Measurements from ENCODE around the gene HSPG2. TPM values are rescaled to one million over a fixed set of nuclear protein-coding genes. Genes with fewer than 3 reads are reported as not detected.

Gene HSPG2
- total RNA-seq, 2 experiments from 2014 or later, result 3.2 to 3.8 TPM

GRCh38 chr1:21898326-21899200, 38.5 kb downstream of the HSPG2 start:
- Mint-ChIP-seq H3K27me3 (ENCODE audit: low read depth) (no peaks in the 10 kb centered on the region), H3K9me3 (ENCODE audit: insufficient read depth) (no peaks in the 10 kb centered on the region), H3K36me3 (ENCODE audit: low read depth) (no peaks in the 10 kb centered on the region), H3K27ac (no peak overlapping the region), H3K4me1 (ENCODE audit: low read depth) (no peaks in the 10 kb centered on the region), H3K4me3 (no peak overlapping the region)
- CTCF ChIA-PET, result interaction anchor here (1.1 kb wide), 1 partner anchor 13 kb away, joined by 4 read pairs; no protein-coding TSS in a partner anchor
- POLR2A ChIA-PET, result interaction anchor here (0.9 kb wide), 1 partner anchor 17 kb away, joined by 3 read pairs; no protein-coding TSS in a partner anchor
- no peak for DNase-seq
- no peak for ATAC-seq

GRCh38 chr1:21897844-21898243, 39.3 kb downstream of the HSPG2 start:
- DNase-seq (no peak), ATAC-seq (no peak)
- no peak overlapping the region for H3K27ac Mint-ChIP-seq
- no peaks in the 10 kb centered on the region for H3K4me1 Mint-ChIP-seq (ENCODE audit: low read depth)
- H3K9me3 Mint-ChIP-seq (ENCODE audit: insufficient read depth), result no peaks in the 10 kb centered on the region
- H3K4me3 Mint-ChIP-seq, result no peak overlapping the region
- H3K27me3 Mint-ChIP-seq (ENCODE audit: low read depth), result no peaks in the 10 kb centered on the region
- no peaks in the 10 kb centered on the region for H3K36me3 Mint-ChIP-seq (ENCODE audit: low read depth)
- POLR2A ChIA-PET, result no interaction called here
- CTCF ChIA-PET, result no interaction called here

- H3K36me3 Mint-ChIP-seq (ENCODE audit: low read depth), result no peaks in the 10 kb centered on the region
- no peak for ATAC-seq
- ChIA-PET CTCF (no interaction called here), POLR2A (no interaction called here)
- H3K27me3 Mint-ChIP-seq (ENCODE audit: low read depth), result no peaks in the 10 kb centered on the region
- H3K9me3 Mint-ChIP-seq (ENCODE audit: insufficient read depth), result no peaks in the 10 kb centered on the region
- no peak overlapping the region for H3K4me3 Mint-ChIP-seq
- H3K27ac Mint-ChIP-seq, result no peak overlapping the region
- no peak for DNase-seq
- no peaks in the 10 kb centered on the region for H3K4me1 Mint-ChIP-seq (ENCODE audit: low read depth)
Observed at GRCh38 chr1:21896652-21897532, 40.2 kb downstream of the HSPG2 start.

- CTCF ChIA-PET, result no interaction called here
- Mint-ChIP-seq H3K27me3 (ENCODE audit: low read depth) (no peaks in the 10 kb centered on the region), H3K9me3 (ENCODE audit: insufficient read depth) (no peaks in the 10 kb centered on the region), H3K27ac (no peak overlapping the region), H3K36me3 (ENCODE audit: low read depth) (no peaks in the 10 kb centered on the region), H3K4me1 (ENCODE audit: low read depth) (no peaks in the 10 kb centered on the region), H3K4me3 (no peak overlapping the region)
- DNase-seq (no peak), ATAC-seq (no peak)
- POLR2A ChIA-PET, result interaction anchor here (0.6 kb wide), 1 partner anchor 127 kb away, joined by 6 read pairs; no protein-coding TSS in a partner anchor
Observed at GRCh38 chr1:21896026-21896425, 41.1 kb downstream of the HSPG2 start.

- Mint-ChIP-seq H3K4me3 (no peak overlapping the region), H3K27me3 (ENCODE audit: low read depth) (no peaks in the 10 kb centered on the region), H3K36me3 (ENCODE audit: low read depth) (no peaks in the 10 kb centered on the region), H3K27ac (peak overlapping the region; percentile 20), H3K4me1 (ENCODE audit: low read depth) (no peaks in the 10 kb centered on the region), H3K9me3 (ENCODE audit: insufficient read depth) (no peaks in the 10 kb centered on the region)
- ChIA-PET CTCF (no interaction called here), POLR2A (no interaction called here)
- ATAC-seq, result no peak
- no peak for DNase-seq
Observed at GRCh38 chr1:21894034-21894881, 42.9 kb downstream of the HSPG2 start.

GRCh38 chr1:21893046-21893805, 43.9 kb downstream of the HSPG2 start:
- Mint-ChIP-seq H3K36me3 (ENCODE audit: low read depth) (no peaks in the 10 kb centered on the region), H3K27ac (no peak overlapping the region), H3K4me3 (no peak overlapping the region), H3K4me1 (ENCODE audit: low read depth) (no peaks in the 10 kb centered on the region), H3K9me3 (ENCODE audit: insufficient read depth) (no peaks in the 10 kb centered on the region), H3K27me3 (ENCODE audit: low read depth) (no peaks in the 10 kb centered on the region)
- ChIA-PET POLR2A (no interaction called here), CTCF (no interaction called here)
- no peak for ATAC-seq
- no peak for DNase-seq

GRCh38 chr1:21891621-21892479, 45.3 kb downstream of the HSPG2 start:
- ATAC-seq (no peak), DNase-seq (no peak)
- Mint-ChIP-seq H3K9me3 (ENCODE audit: insufficient read depth) (no peaks in the 10 kb centered on the region), H3K4me3 (no peak overlapping the region), H3K4me1 (ENCODE audit: low read depth) (no peaks in the 10 kb centered on the region), H3K36me3 (ENCODE audit: low read depth) (no peaks in the 10 kb centered on the region), H3K27me3 (ENCODE audit: low read depth) (no peaks in the 10 kb centered on the region), H3K27ac (no peak overlapping the region)
- ChIA-PET CTCF (no interaction called here), POLR2A (interaction anchor here (0.5 kb wide), 1 partner anchor 226 kb away, joined by 3 read pairs; no protein-coding TSS in a partner anchor)

- Mint-ChIP-seq H3K4me1 (ENCODE audit: low read depth) (no peaks in the 10 kb centered on the region), H3K4me3 (no peak overlapping the region), H3K36me3 (ENCODE audit: low read depth) (no peaks in the 10 kb centered on the region), H3K9me3 (ENCODE audit: insufficient read depth) (no peaks in the 10 kb centered on the region), H3K27ac (no peak overlapping the region), H3K27me3 (ENCODE audit: low read depth) (no peaks in the 10 kb centered on the region)
- ATAC-seq (no peak), DNase-seq (no peak)
- CTCF ChIA-PET, result no interaction called here
- POLR2A ChIA-PET, result no interaction called here
Observed at GRCh38 chr1:21891081-21891480, 46.0 kb downstream of the HSPG2 start.

- Mint-ChIP-seq H3K27ac (no peak overlapping the region), H3K27me3 (ENCODE audit: low read depth) (no peaks in the 10 kb centered on the region), H3K4me3 (no peak overlapping the region), H3K9me3 (ENCODE audit: insufficient read depth) (no peaks in the 10 kb centered on the region), H3K36me3 (ENCODE audit: low read depth) (no peaks in the 10 kb centered on the region), H3K4me1 (ENCODE audit: low read depth) (no peaks in the 10 kb centered on the region)
- CTCF ChIA-PET, result no interaction called here
- DNase-seq (no peak), ATAC-seq (no peak)
- POLR2A ChIA-PET, result no interaction called here
Observed at GRCh38 chr1:21888500-21888899, 48.6 kb downstream of the HSPG2 start.

- CTCF ChIA-PET, result no interaction called here
- ATAC-seq (no peak), DNase-seq (no peak)
- no peaks in the 10 kb centered on the region for H3K36me3 Mint-ChIP-seq (ENCODE audit: low read depth)
- no peaks in the 10 kb centered on the region for H3K4me1 Mint-ChIP-seq (ENCODE audit: low read depth)
- no peaks in the 10 kb centered on the region for H3K9me3 Mint-ChIP-seq (ENCODE audit: insufficient read depth)
- no peak overlapping the region for H3K27ac Mint-ChIP-seq
- H3K27me3 Mint-ChIP-seq (ENCODE audit: low read depth), result no peaks in the 10 kb centered on the region
- POLR2A ChIA-PET, result no interaction called here
- H3K4me3 Mint-ChIP-seq, result no peak overlapping the region
Observed at GRCh38 chr1:21887796-21888195, 49.3 kb downstream of the HSPG2 start.
